ENCODE data around the gene FBXL19.

The FBXL19 gene

DNA sequence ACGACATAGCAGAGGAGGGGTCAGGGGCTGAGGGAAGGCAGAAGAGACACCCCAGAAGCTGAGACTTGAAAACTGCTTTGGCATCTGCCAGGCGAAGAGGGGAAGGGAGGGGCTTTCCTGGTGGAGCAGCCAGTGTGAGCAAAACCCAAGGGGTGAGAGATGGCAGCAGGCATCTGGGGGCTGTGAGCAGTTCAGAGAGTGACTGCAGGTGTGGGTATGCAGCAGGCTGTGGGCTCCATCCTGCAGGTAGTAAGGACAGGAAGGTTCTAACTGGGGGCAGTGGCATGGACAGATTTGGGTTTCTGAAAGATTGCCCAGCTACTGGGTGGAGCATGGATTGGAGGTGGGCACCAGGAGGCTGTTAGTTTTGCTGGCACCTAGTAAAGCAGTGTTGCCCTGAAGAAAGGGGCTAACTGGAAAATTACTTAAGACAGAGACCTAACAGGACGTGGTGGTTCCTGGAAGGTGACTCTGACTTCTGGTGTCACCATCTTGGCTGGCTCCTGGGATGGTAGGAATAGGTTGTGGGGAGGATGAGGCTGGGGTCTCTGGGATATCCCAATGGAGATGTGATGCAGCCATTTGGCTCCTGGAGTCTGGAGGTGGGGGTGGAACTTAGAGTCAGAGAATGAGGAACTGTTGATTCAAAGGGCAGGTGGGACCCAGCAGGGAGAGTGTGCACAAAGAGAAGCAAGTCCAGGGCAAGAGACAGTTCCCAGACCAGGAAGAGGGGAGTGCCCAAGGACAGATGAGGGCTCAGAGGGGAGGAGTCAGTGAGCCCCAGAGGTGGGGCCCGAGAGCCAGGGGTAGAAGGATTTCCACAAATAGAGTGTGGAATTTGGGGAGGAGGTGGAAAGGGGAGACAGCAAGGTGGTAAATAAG is 40.7 kb upstream of the FBXL19 start:
- DNase-seq (ENCODE audit: low spot score) = no peak
- in situ Hi-C loops (cut with MboI; ENCODE audit: low sequenced_read_pairs, unreplicated experiment) = no loop called here
- TF ChIP-seq, protein P1, sequence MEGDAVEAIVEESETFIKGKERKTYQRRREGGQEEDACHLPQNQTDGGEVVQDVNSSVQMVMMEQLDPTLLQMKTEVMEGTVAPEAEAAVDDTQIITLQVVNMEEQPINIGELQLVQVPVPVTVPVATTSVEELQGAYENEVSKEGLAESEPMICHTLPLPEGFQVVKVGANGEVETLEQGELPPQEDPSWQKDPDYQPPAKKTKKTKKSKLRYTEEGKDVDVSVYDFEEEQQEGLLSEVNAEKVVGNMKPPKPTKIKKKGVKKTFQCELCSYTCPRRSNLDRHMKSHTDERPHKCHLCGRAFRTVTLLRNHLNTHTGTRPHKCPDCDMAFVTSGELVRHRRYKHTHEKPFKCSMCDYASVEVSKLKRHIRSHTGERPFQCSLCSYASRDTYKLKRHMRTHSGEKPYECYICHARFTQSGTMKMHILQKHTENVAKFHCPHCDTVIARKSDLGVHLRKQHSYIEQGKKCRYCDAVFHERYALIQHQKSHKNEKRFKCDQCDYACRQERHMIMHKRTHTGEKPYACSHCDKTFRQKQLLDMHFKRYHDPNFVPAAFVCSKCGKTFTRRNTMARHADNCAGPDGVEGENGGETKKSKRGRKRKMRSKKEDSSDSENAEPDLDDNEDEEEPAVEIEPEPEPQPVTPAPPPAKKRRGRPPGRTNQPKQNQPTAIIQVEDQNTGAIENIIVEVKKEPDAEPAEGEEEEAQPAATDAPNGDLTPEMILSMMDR (IDR thresholded peaks at IDR 0.05; ENCODE audit: borderline replicate concordance, control extremely low read depth, extremely low read depth, insufficient read depth, missing control alignments) = no peak

DNA sequence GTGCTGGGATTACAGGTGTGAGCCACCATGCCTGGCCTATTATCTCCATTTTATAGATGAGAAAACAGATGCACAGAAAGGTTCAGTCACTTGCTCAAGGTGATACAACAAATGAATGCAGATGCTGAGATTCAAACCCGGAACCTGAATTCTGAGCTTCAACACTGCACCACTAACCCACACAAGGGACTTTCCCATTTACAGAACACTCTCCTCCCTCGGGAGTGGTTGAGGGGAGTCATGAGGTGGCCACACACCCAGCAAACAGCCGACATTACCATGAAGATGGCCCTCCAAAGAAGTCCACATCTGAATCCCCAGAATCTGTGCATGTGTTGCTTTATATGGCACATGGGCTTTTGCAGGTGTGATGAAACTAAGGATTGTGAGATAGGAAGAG is 38.6 kb upstream of the FBXL19 start:
- DNase-seq (ENCODE audit: low spot score) = peak; percentile 67
- TF ChIP-seq, protein P1 (IDR thresholded peaks at IDR 0.05; ENCODE audit: borderline replicate concordance, control extremely low read depth, extremely low read depth, insufficient read depth, missing control alignments) = no peak
- in situ Hi-C loops (cut with MboI; ENCODE audit: low sequenced_read_pairs, unreplicated experiment) = no loop called here

DNA sequence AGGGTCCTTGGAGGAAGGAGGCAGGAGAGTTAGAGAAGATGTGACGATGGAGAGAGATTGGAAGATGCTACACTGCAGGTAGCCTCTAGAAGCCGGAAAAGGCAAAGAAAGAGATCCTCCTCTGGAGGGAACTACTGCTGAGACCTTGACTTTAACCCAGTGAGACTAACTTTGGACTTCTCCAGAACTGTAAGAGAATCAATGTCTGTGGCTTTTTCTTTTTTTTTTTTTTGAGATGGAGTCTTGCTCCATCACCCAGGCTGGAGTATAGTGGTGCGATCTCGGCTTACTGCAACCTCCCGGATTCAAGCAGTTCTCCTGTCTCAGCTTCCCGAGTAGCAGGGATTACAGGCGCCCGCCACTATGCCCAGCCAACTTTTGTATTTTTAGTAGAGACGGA is 38.2 kb upstream of the FBXL19 start:
- in situ Hi-C loops (cut with MboI; ENCODE audit: low sequenced_read_pairs, unreplicated experiment) = no loop called here
- TF ChIP-seq, protein P1 (IDR thresholded peaks at IDR 0.05; ENCODE audit: borderline replicate concordance, control extremely low read depth, extremely low read depth, insufficient read depth, missing control alignments) = no peak
- no peak for DNase-seq (ENCODE audit: low spot score)

DNA sequence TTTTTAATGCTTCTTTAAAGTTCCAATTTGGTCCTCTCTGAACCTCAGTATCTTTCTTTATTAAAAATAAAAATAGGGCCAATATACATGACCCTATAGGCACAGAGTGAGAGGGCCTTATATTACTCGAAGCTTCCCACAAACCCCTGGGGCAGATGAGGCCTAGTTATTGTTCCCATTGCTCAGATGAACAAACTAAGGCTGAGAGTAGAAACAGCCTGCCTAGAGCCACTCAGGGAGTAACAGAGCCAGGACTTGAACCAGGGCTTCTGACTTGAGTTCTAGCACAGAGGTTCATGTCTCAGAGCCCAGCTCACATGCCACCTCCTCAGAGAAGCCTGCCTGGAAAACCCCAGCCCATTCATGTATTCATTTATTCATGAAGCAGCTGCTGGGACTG is 37.2 kb upstream of the FBXL19 start:
- TF ChIP-seq, protein P1 (IDR thresholded peaks at IDR 0.05; ENCODE audit: borderline replicate concordance, control extremely low read depth, extremely low read depth, insufficient read depth, missing control alignments) = no peak
- DNase-seq (ENCODE audit: low spot score) = no peak
- in situ Hi-C loops (cut with MboI; ENCODE audit: low sequenced_read_pairs, unreplicated experiment) = no loop called here

DNA sequence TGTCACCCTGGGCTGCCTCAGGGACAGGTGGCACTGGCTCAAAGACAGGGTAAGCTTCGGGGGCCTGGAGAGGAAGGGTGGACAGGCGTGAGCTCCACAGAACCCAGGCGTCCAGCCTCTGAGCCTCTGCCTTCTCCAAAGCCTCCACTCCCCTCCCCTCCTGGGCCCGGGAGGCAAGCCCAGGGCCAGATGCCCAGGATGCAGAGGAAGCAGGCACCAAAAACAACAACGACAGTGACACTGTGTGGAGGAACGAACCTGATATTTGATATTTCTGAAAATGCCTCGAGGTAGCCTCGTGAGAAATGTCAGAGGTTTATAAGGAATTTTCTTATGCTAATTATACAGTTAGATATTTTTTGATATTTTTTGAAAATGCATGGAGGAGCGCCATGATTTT is 35.4 kb upstream of the FBXL19 start:
- in situ Hi-C loops (cut with MboI; ENCODE audit: low sequenced_read_pairs, unreplicated experiment) = no loop called here
- TF ChIP-seq, protein P1 (IDR thresholded peaks at IDR 0.05; ENCODE audit: borderline replicate concordance, control extremely low read depth, extremely low read depth, insufficient read depth, missing control alignments) = no peak
- no peak for DNase-seq (ENCODE audit: low spot score)

DNA sequence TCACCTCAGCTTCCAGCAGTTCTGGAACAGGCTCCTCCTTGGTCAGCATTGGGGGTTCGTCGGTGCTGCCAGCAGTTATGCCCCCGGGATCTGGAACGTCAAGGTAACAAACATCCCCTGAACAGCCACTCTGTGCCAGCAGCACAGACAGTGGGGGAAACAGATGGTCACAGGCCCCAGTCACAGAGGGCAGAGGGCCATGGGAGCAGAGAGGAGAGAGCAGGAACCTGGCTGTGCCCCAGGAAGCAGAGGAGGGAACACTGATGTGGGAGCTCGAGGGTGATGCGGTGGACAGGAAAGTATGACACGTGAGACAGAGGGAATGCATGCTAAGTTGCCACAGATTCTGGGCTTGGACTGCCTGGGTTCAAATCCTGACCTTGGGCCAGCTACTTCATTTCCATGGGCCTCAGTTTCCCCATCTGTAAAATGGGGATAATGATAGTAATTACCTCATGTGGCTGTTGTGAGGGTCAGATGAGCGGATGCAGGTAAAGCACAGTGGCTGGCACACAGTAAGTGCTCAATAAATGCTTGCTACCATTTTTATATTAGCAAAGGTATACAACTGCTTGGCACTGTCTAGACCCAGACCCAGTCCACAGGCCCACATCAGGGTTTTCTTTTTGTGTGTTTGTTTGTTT is 34.4 kb upstream of the FBXL19 start:
- TF ChIP-seq, protein P1 (IDR thresholded peaks at IDR 0.05; ENCODE audit: borderline replicate concordance, control extremely low read depth, extremely low read depth, insufficient read depth, missing control alignments) = no peak
- DNase-seq (ENCODE audit: low spot score) = no peak
- in situ Hi-C loops (cut with MboI; ENCODE audit: low sequenced_read_pairs, unreplicated experiment) = no loop called here
